HFFc6 (cell line): ENCODE measurements around the gene REEP2. TPM values are rescaled to one million over a fixed set of nuclear protein-coding genes. Genes with fewer than 3 reads are reported as not detected.
A peak's percentile ranks its signal among the peaks of the same experiment; 100 is the strongest.

Source experiments
- DNase-seq: peaks from one replicate; pipeline ENCODE4 v3.0.0-alpha.2; 2018
- H3K27ac Mint-ChIP-seq: 2 replicates; pipeline ENCODE4 v1.8.0; 2020; ENCODE audit warnings: mild to moderate bottlenecking, mixed read lengths
- H3K27me3 Mint-ChIP-seq: 2 replicates; pipeline ENCODE4 v1.8.0; 2021; ENCODE audit warnings: mild to moderate bottlenecking, moderate library complexity, mixed read lengths; ENCODE audit not compliant: insufficient read depth
- H3K36me3 Mint-ChIP-seq: 2 replicates; pipeline ENCODE4 v1.8.0; 2021; ENCODE audit warnings: low read depth, mixed read lengths
- H3K4me1 Mint-ChIP-seq: 2 replicates; pipeline ENCODE4 v1.8.0; 2020; ENCODE audit warnings: low read depth, mixed read lengths
- H3K4me3 Mint-ChIP-seq: 2 replicates; pipeline ENCODE4 v1.8.0; 2020; ENCODE audit warnings: mild to moderate bottlenecking, moderate library complexity, mixed read lengths
- H3K9me3 Mint-ChIP-seq: 2 replicates; pipeline ENCODE4 v1.8.0; 2020; ENCODE audit warnings: mild to moderate bottlenecking, mixed read lengths
- CTCF ChIP-seq: fragments of 200-600 bp; sonication (generic); IDR thresholded peaks from 2 replicates; pipeline ENCODE4 v1.5.0; 2021; ENCODE audit warnings: antibody characterized with exemption, mild to moderate bottlenecking
- total RNA-seq, 6 experiments: library from RNA; stranded (reverse); fragmentation: NEBNext Ultra II Directional; extraction: Animal tissue kit (Norgen Biotek cat#: 25700); gene quantifications; 2 replicates in 1 of 6; 3 replicates in 5 of 6; pipeline ENCODE4 v1.2.3, GENCODE V29; 2021

The REEP2 gene
- total RNA-seq, 6 experiments from 2014 or later = 27.8 to 36.6 (median 33.2) TPM

- peak overlapping the region; percentile 91 for H3K4me3 Mint-ChIP-seq
- peaks cover 37% of the 10 kb centered on the region for H3K4me1 Mint-ChIP-seq
- no peak for TF ChIP-seq CTCF
- no peaks in the 10 kb centered on the region for H3K9me3 Mint-ChIP-seq
- DNase-seq = peak; percentile 85
- peaks cover 2% of the 10 kb centered on the region; the same call in 1 of the 2 replicates for H3K27me3 Mint-ChIP-seq
- peak overlapping the region; percentile 81 for H3K27ac Mint-ChIP-seq
- H3K36me3 Mint-ChIP-seq = no peaks in the 10 kb centered on the region
Measured at GRCh38 chr5:138491669-138492559, 53.1 kb downstream of the REEP2 start.

- Mint-ChIP-seq H3K27ac (peak overlapping the region; percentile 81), H3K4me1 (peaks cover 33% of the 10 kb centered on the region), H3K9me3 (no peaks in the 10 kb centered on the region), H3K27me3 (peaks cover 2% of the 10 kb centered on the region; the same call in 1 of the 2 replicates), H3K36me3 (no peaks in the 10 kb centered on the region), H3K4me3 (peak overlapping the region; percentile 91)
- DNase-seq = no peak
- TF ChIP-seq CTCF = no peak
Measured at GRCh38 chr5:138492560-138493045, 53.7 kb downstream of the REEP2 start.

GRCh38 chr5:138495351-138495750 lies 56.5 kb downstream of the REEP2 start:
- H3K4me1 Mint-ChIP-seq = peaks cover 23% of the 10 kb centered on the region
- H3K4me3 Mint-ChIP-seq = no peak overlapping the region
- H3K9me3 Mint-ChIP-seq = no peaks in the 10 kb centered on the region
- H3K27me3 Mint-ChIP-seq = peaks cover 2% of the 10 kb centered on the region; the same call in 1 of the 2 replicates
- H3K36me3 Mint-ChIP-seq = no peaks in the 10 kb centered on the region
- no peak overlapping the region for H3K27ac Mint-ChIP-seq
- no peak for DNase-seq
- no peak for TF ChIP-seq CTCF

Other genes with a start within 250 kb of the REEP2 start
- 10 to 100 TPM; 21.6 to 29.3 (median 28.6) TPM for gene CDC23, start 225.7 kb upstream of the REEP2 start, total RNA-seq
- gene GFRA3, start 164.4 kb upstream of the REEP2 start, total RNA-seq = not detected
- 10 to 100 TPM in 1 of 6 experiments, 1 to 10 TPM in 5; 4.1 to 10.5 (median 8.7) TPM for gene CDC25C, start 107.3 kb upstream of the REEP2 start, total RNA-seq
- 10 to 100 TPM; 28.7 to 34.4 (median 29.7) TPM for gene FAM53C, start 100.8 kb upstream of the REEP2 start, total RNA-seq
- 10 to 100 TPM; 29.0 to 37.8 (median 33.3) TPM for gene KDM3B, start 86.4 kb upstream of the REEP2 start, total RNA-seq
- gene EGR1, start 26.4 kb downstream of the REEP2 start, total RNA-seq = 100 to 1,000 TPM in 5 of 6 experiments, 10 to 100 TPM in 1; 58.3 to 156 (median 135) TPM
- gene ETF1, start 104.2 kb downstream of the REEP2 start, total RNA-seq = 100 to 1,000 TPM; 133 to 153 (median 148) TPM
- gene HSPA9, start 136.3 kb downstream of the REEP2 start, total RNA-seq = 100 to 1,000 TPM; 193 to 236 (median 210) TPM